GM12865 (cell line): ENCODE data around the gene LHFPL6.

ENCODE experiments used
- DNase-seq: peaks from one replicate; pipeline ENCODE4 v3.0.0; 2010; ENCODE audit warnings: low read depth
- H3K4me3 ChIP-seq: 2 replicates; pipeline ENCODE4 v1.5.1; 2011; ENCODE audit warnings: mild to moderate bottlenecking, low read depth, low read length, control low read depth
- TF ChIP-seq, protein P1 (sequence below): IDR thresholded peaks from 2 replicates; pipeline ENCODE4 v1.5.1; 2011; ENCODE audit warnings: low read length, control low read depth, low read depth, inconsistent platforms; ENCODE audit not compliant: insufficient read depth; ENCODE audit errors: missing control alignments

The LHFPL6 gene

DNA sequence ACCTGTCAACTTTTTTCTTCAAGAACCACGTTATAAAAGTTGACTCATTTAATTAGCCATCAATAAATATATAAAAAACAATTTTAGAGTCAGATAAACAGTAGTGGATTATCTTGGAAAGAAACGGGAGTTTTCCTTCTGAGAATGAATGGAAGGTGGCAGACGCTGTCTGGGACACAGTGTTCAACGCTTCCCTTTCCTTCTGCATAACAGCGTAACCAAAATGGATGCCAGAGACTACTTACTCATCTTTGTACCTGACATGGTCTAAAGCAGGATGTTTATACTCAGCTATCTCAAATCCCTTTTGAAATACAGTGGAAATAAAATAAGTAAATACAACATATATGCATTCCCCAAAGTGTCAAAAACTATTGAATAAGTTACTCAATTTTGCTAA lies 195.2 kb downstream of the LHFPL6 start:
- TF ChIP-seq, protein P1, sequence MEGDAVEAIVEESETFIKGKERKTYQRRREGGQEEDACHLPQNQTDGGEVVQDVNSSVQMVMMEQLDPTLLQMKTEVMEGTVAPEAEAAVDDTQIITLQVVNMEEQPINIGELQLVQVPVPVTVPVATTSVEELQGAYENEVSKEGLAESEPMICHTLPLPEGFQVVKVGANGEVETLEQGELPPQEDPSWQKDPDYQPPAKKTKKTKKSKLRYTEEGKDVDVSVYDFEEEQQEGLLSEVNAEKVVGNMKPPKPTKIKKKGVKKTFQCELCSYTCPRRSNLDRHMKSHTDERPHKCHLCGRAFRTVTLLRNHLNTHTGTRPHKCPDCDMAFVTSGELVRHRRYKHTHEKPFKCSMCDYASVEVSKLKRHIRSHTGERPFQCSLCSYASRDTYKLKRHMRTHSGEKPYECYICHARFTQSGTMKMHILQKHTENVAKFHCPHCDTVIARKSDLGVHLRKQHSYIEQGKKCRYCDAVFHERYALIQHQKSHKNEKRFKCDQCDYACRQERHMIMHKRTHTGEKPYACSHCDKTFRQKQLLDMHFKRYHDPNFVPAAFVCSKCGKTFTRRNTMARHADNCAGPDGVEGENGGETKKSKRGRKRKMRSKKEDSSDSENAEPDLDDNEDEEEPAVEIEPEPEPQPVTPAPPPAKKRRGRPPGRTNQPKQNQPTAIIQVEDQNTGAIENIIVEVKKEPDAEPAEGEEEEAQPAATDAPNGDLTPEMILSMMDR = no peak
- H3K4me3 ChIP-seq = no peak overlapping the region
- no peak for DNase-seq

- H3K4me3 ChIP-seq = no peak overlapping the region
- no peak for DNase-seq
- TF ChIP-seq, protein P1 = no peak
Observed at GRCh38 chr13:39407138-39407537, 195.9 kb downstream of the LHFPL6 start.

- DNase-seq = peak; percentile 40
- H3K4me3 ChIP-seq = no peak overlapping the region
- TF ChIP-seq, protein P1 = peak; percentile 10
Observed at GRCh38 chr13:39406688-39407087, 196.3 kb downstream of the LHFPL6 start.

DNA sequence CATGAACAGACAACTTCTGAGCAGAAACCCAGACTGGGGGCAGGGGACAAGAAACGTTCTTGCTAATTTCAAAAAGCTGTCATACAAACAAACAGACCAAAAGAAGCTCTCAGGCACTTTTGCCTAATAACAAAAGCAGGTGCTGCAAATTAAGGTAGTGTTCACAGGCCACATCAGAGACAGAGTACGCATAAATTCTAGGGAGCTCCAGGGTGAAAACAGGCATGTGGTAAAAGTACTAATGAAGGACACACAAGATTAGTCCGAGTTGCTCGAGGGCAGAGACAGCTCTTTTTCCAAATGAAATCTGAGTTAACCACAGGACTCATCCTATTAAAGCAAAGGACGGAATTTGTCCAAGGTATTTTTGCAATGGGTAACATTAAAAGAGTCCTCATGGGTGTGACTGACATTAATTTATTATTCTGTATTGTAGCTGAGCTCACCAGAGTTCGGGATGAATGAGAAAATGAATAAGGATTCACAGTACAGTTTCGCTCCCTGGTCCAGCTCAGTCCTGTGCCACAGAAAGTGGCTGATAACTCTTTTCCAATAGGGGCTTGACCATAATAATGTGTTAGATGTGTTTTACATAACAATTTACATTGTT lies 197.3 kb downstream of the LHFPL6 start:
- DNase-seq = no peak
- no peak overlapping the region for H3K4me3 ChIP-seq
- TF ChIP-seq, protein P1 = no peak

DNA sequence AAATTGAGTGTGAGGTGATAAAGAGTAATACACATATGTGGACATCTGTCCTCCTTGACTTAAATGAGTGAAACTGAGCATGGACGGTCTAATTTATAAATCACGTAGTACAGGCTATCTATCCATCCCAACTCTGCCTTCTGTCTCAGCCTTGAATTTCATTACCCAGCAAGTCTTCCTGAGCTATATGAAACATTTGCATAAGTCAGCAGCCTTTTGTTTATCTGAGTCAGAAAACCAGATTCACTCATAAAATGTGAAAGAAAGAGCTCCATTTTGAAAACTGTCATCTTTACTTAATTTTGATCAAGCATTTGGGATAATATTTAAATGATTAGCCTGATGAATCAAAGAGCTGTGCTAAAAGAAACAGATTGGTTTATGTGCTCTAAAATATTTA lies 197.9 kb downstream of the LHFPL6 start:
- DNase-seq = no peak
- TF ChIP-seq, protein P1 = no peak
- H3K4me3 ChIP-seq = no peak overlapping the region

DNA sequence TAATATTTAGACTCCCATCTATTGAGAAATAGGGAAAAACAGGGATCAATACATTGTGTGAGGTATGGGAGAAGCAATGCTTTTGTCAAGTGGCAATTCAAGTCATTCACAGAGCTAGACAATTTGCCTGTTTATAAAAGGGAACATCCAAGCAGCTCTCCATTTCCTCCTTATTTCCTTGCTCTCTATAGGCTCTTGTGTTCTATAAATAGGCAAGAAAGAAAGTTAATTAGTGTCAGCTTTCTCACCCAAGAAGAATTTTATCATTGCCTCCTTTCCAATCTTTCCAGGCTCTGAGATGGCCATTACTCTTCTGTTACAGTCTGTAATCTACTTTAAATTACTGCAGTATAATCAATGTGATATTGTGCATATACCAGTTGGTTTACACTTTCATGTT lies 199.9 kb downstream of the LHFPL6 start:
- no peak for DNase-seq
- no peak overlapping the region for H3K4me3 ChIP-seq
- TF ChIP-seq, protein P1 = no peak
